OCI-LY7 (cell line): ENCODE results near the gene SPPL3. TPM values are rescaled to one million over a fixed set of nuclear protein-coding genes. Genes with fewer than 3 reads are reported as not detected.

ENCODE experiments used
- BruUV-seq: library from RNA; stranded (reverse); fragments of 400-500 nt; replicated peaks from 2 replicates; lab custom pipeline; 2021; lab: Mats Ljungman, UMichigan
- CTCF ChIA-PET: fragments of 300-600 bp; sonication (Branson Sonifier 250); formaldehyde crosslinking; loops from one replicate; lab custom pipeline; 2022; ENCODE audit warnings: antibody characterized with exemption; ENCODE audit not compliant: unreplicated experiment; lab: Charles Lee
- POLR2A ChIA-PET: fragments of 300-600 bp; sonication (Branson Sonifier 250); formaldehyde crosslinking; loops from one replicate; lab custom pipeline; 2022; ENCODE audit warnings: antibody characterized with exemption; lab: Charles Lee
- DNase-seq: peaks from one replicate; pipeline ENCODE4 v3.0.0-alpha.2; 2015; ENCODE audit warnings: low spot score
- H2AFZ ChIP-seq: fragments of 200-600 bp; sonication (generic), shearing (Covaris generic); 2 replicates; pipeline ENCODE4 v1.6.1; 2014; ENCODE audit warnings: mild to moderate bottlenecking, antibody characterized with exemption, low read length, moderate library complexity
- H3K27ac ChIP-seq: fragments of 200-600 bp; sonication (generic); 2 replicates; pipeline ENCODE4 v1.5.1; 2014; ENCODE audit warnings: mixed run types, low read depth, mild to moderate bottlenecking, moderate library complexity, low read length, inconsistent platforms; ENCODE audit not compliant: poor library complexity, severe bottlenecking
- H3K36me3 ChIP-seq: fragments of 200-600 bp; sonication (generic); 2 replicates; pipeline ENCODE4 v1.6.1; 2014; ENCODE audit warnings: mild to moderate bottlenecking, antibody characterized with exemption, low read length, moderate library complexity, mixed read lengths; ENCODE audit not compliant: insufficient read depth
- H3K4me1 ChIP-seq: fragments of 200-600 bp; sonication (generic); 2 replicates; pipeline ENCODE4 v1.5.1; 2014; ENCODE audit warnings: mild to moderate bottlenecking, low read length; ENCODE audit not compliant: insufficient read depth, poor library complexity, severe bottlenecking
- H3K4me2 ChIP-seq: fragments of 200-600 bp; sonication (generic); 2 replicates; pipeline ENCODE4 v1.6.1; 2014; ENCODE audit warnings: mild to moderate bottlenecking, low read length
- H3K4me3 ChIP-seq: fragments of 200-600 bp; sonication (generic); 2 replicates; pipeline ENCODE4 v1.5.1; 2014; ENCODE audit warnings: mild to moderate bottlenecking, low read depth, low read length; ENCODE audit not compliant: poor library complexity, severe bottlenecking
- H3K79me2 ChIP-seq: fragments of 200-600 bp; sonication (generic); 2 replicates; pipeline ENCODE4 v1.6.1; 2016; ENCODE audit warnings: low read depth, mild to moderate bottlenecking, low read length, moderate library complexity, mixed read lengths; ENCODE audit not compliant: insufficient read depth
- H3K9me2 ChIP-seq: fragments of 200-600 bp; sonication (generic); 2 replicates; pipeline ENCODE4 v1.6.1; 2016; ENCODE audit warnings: mild to moderate bottlenecking, low read length, mixed read lengths; ENCODE audit not compliant: insufficient read depth
- H3K9me3 ChIP-seq: fragments of 200-600 bp; sonication (generic); 2 replicates; pipeline ENCODE4 v1.6.1; 2014; ENCODE audit warnings: mild to moderate bottlenecking, mixed run types, low read length, mixed read lengths
- H4K20me1 ChIP-seq: fragments of 200-600 bp; sonication (generic); 2 replicates; pipeline ENCODE4 v1.6.1; 2014; ENCODE audit warnings: mild to moderate bottlenecking, antibody characterized with exemption, low read length, moderate library complexity, mixed read lengths; ENCODE audit not compliant: insufficient read depth
- EZH2phosphoT487 ChIP-seq: fragments of 200-600 bp; sonication (generic); IDR thresholded peaks from 2 replicates; pipeline ENCODE4 v1.6.1; 2018; ENCODE audit warnings: low read depth, borderline replicate concordance, mild to moderate bottlenecking, mixed run types, antibody characterized with exemption, low read length, moderate library complexity, mixed read lengths
- intact Hi-C: fragments of 100-400 bp; cut with micrococcal nuclease; formaldehyde crosslinking; loops from one replicate; pipeline ENCODE4 v1.10.0; 2022; ENCODE audit not compliant: unreplicated experiment
- total RNA-seq, 2 experiments: library from RNA; depleted of rRNA in 1 of 2; stranded (reverse); fragments of >200 nt in 1 of 2; shearing (Covaris generic) in 1 of 2; gene quantifications; 2 replicates each; pipeline ENCODE4 v1.2.3, GENCODE V29; 2014 to 2022
- TF ChIP-seq, protein P1 (sequence below): fragments of 200-600 bp; sonication (generic); conservative IDR thresholded peaks from 2 replicates; pipeline ENCODE4 v1.5.1; 2014; ENCODE audit warnings: mild to moderate bottlenecking, antibody characterized with exemption, low read length, moderate library complexity, mixed read lengths

SPPL3 gene
- total RNA-seq, 2 experiments from 2014 or later, result 8.6 to 36.6 TPM

DNA sequence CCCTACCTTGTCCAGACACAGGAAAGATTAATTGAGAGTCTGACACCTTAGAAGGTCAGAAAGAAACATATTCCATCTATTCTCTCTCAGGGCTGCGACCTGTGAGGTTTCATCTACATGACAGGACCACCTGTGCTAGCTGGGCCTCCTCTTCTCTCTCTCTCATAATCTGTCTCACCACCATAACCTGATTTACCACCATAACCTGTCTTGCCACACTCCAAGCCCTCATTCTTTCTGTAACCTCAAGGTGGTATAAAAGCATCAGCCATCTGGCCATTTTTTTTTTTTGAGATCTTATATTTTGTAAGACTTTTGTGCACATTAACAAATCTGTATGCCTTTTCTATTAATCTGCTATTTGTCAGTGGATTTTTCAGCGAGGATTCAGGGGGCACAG lies 103.0 kb downstream of the SPPL3 start:
- no TSS peak for BruUV-seq
- intact Hi-C loops, result no loop called here
- peaks cover 12% of the 10 kb centered on the region; the same call in 1 of the 2 replicates for H3K36me3 ChIP-seq
- no peaks in the 10 kb centered on the region for H3K79me2 ChIP-seq
- no peak overlapping the region for H3K4me3 ChIP-seq
- no peaks in the 10 kb centered on the region for H3K9me2 ChIP-seq
- H3K27ac ChIP-seq, result peak overlapping the region; percentile 45
- H2AFZ ChIP-seq, result no peak overlapping the region
- POLR2A ChIA-PET, result interaction anchor here (0.6 to 2.1 kb wide), 6 partner anchors 12 to 102 kb away, joined by 3 to 6 read pairs (median 4); no protein-coding TSS in a partner anchor
- peaks cover 6% of the 10 kb centered on the region; the same call in 1 of the 2 replicates for H3K9me3 ChIP-seq
- peaks cover 50% of the 10 kb centered on the region for H3K4me1 ChIP-seq
- TF ChIP-seq, protein P1, sequence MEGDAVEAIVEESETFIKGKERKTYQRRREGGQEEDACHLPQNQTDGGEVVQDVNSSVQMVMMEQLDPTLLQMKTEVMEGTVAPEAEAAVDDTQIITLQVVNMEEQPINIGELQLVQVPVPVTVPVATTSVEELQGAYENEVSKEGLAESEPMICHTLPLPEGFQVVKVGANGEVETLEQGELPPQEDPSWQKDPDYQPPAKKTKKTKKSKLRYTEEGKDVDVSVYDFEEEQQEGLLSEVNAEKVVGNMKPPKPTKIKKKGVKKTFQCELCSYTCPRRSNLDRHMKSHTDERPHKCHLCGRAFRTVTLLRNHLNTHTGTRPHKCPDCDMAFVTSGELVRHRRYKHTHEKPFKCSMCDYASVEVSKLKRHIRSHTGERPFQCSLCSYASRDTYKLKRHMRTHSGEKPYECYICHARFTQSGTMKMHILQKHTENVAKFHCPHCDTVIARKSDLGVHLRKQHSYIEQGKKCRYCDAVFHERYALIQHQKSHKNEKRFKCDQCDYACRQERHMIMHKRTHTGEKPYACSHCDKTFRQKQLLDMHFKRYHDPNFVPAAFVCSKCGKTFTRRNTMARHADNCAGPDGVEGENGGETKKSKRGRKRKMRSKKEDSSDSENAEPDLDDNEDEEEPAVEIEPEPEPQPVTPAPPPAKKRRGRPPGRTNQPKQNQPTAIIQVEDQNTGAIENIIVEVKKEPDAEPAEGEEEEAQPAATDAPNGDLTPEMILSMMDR, result no peak
- no peak for TF ChIP-seq EZH2phosphoT487
- H4K20me1 ChIP-seq, result peaks cover 8% of the 10 kb centered on the region; the same call in 1 of the 2 replicates
- CTCF ChIA-PET, result no interaction called here
- peak; percentile 11 for DNase-seq
- peak overlapping the region; percentile 71 for H3K4me2 ChIP-seq

GRCh38 chr12:120800665-120801064 lies 103.5 kb downstream of the SPPL3 start:
- BruUV-seq, result no TSS peak
- Histone ChIP-seq H3K9me2 (no peaks in the 10 kb centered on the region), H3K27ac (peak overlapping the region; percentile 45), H3K36me3 (peaks cover 17% of the 10 kb centered on the region; the same call in 1 of the 2 replicates), H3K9me3 (peaks cover 10% of the 10 kb centered on the region), H3K4me3 (no peak overlapping the region), H2AFZ (no peak overlapping the region), H4K20me1 (peaks cover 8% of the 10 kb centered on the region; the same call in 1 of the 2 replicates), H3K79me2 (no peaks in the 10 kb centered on the region), H3K4me1 (peaks cover 50% of the 10 kb centered on the region), H3K4me2 (peak overlapping the region; percentile 71)
- intact Hi-C loops, result no loop called here
- ChIA-PET CTCF (no interaction called here), POLR2A (interaction anchor here (0.5 to 2.8 kb wide), 9 partner anchors 12 to 249 kb away, joined by 3 to 10 read pairs (median 4); no protein-coding TSS in a partner anchor)
- peak; percentile 33 for DNase-seq
- TF ChIP-seq, protein P1, result no peak
- TF ChIP-seq EZH2phosphoT487, result no peak
